Omental fat pad (tissue), 4 donors: ENCODE results near the gene STOX2. TPM values are rescaled to one million over a fixed set of nuclear protein-coding genes. Genes with fewer than 3 reads are reported as not detected.

Experiments
- ATAC-seq: fragments of 150-250 bp; one replicate; pipeline ENCODE4 v1.9.1; 2016; ENCODE audit warnings: mild to moderate bottlenecking, moderate library complexity; ENCODE audit not compliant: low FRiP score
- DNase-seq: peaks from one replicate; pipeline ENCODE4 v3.0.0-alpha.2; 2019; ENCODE audit warnings: low spot score
- total RNA-seq, 4 donors: library from RNA; depleted of rRNA; stranded (reverse); fragments of >200 nt; gene quantifications; one replicate each; pipeline ENCODE4 v1.1.0, GENCODE V29; 2016
- TF ChIP-seq, protein P1 (sequence below), 3 donors: fragments of 450-650 bp; IDR thresholded peaks; one replicate each; pipeline ENCODE4 v1.5.1; 2016 to 2017; ENCODE audit warnings: antibody characterized with exemption in 3 of 3, mild to moderate bottlenecking in 3 of 3, moderate library complexity in 2 of 3

STOX2 gene
- total RNA-seq, 4 donors from 2014 or later, result 1.3 to 20.8 (median 4.7) TPM

- TF ChIP-seq, protein P1, sequence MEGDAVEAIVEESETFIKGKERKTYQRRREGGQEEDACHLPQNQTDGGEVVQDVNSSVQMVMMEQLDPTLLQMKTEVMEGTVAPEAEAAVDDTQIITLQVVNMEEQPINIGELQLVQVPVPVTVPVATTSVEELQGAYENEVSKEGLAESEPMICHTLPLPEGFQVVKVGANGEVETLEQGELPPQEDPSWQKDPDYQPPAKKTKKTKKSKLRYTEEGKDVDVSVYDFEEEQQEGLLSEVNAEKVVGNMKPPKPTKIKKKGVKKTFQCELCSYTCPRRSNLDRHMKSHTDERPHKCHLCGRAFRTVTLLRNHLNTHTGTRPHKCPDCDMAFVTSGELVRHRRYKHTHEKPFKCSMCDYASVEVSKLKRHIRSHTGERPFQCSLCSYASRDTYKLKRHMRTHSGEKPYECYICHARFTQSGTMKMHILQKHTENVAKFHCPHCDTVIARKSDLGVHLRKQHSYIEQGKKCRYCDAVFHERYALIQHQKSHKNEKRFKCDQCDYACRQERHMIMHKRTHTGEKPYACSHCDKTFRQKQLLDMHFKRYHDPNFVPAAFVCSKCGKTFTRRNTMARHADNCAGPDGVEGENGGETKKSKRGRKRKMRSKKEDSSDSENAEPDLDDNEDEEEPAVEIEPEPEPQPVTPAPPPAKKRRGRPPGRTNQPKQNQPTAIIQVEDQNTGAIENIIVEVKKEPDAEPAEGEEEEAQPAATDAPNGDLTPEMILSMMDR (IDR thresholded peaks at IDR 0.05), result no peak
- ATAC-seq, result no peak
- DNase-seq, result no peak
These were observed 148.3 kb downstream of the STOX2 start for GRCh38 chr4:184053434-184053833.

DNA sequence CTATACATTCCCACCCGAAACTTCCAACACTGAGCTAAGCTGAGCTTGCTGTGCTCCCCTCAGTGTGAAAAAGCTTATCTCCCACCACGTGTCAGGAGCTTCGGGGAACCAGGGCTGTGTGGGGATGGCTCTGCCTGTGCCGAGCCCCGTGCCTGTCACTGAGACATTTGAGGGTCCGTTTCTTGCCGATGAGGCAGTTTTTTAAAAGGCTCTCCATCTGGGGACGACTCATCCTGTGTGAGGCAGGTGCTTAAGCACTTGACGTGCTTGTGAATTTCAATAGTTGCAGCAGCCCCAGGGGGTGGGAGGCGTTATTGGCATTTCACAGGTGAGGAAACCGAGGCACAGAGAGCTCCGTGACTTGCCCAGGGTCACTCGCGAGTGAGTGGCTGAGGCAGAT is 151.8 kb downstream of the STOX2 start:
- ATAC-seq (no peak), DNase-seq (no peak)
- TF ChIP-seq, protein P1 (IDR thresholded peaks at IDR 0.05), result no peak

GRCh38 chr4:184058026-184058425 is 152.9 kb downstream of the STOX2 start:
- ATAC-seq (no peak), DNase-seq (no peak)
- TF ChIP-seq, protein P1 (IDR thresholded peaks at IDR 0.05), result no peak

DNA sequence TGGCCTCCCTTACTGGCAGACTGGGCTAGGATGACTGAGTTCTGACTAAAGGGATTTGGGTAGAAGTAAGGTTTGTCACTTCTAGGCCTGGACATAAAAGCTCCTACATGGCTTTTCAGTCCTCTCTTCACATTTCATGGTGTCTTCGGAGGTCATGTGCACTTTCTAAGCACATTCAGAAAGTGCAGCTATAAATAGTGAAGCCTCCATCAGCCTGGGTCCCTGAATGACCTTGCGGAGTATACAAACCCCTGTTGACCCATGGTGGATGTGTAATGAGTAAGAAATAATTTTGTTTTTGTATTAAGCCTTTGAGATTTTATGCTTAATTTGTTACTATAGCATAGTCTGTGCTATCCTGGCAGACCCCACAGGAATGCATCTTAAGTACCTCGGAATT is 154.0 kb downstream of the STOX2 start:
- DNase-seq (no peak), ATAC-seq (no peak)
- TF ChIP-seq, protein P1 (IDR thresholded peaks at IDR 0.05), result no peak

GRCh38 chr4:184061582-184061981 is 156.5 kb downstream of the STOX2 start:
- ATAC-seq, result no peak
- TF ChIP-seq, protein P1 (IDR thresholded peaks at IDR 0.05), result no peak

DNA sequence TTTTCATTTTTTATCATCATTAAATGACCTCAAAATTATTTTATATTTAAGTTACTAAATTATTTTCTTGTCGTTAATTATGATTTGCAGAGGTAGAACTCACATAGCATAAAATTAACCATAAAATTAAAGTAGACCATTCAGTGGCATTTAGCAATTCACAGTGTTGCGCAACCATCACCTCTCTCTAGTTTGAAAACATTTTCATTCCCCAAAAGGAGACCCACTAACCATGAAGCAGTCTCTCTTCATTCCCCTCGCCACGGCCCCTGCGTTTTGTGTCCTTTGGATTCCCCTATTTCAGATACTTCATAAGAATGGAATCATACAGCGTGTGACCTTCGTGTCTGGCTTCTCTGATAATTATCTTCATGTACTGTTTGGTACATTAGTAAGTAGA is 157.7 kb downstream of the STOX2 start:
- DNase-seq, result no peak
- no peak for ATAC-seq
- TF ChIP-seq, protein P1 (IDR thresholded peaks at IDR 0.05), result no peak

More at GRCh38 chr4:184061582-184061981, 156.5 kb downstream of the STOX2 start:
- DNase-seq, result no peak

- TF ChIP-seq, protein P1 (IDR thresholded peaks at IDR 0.05), result no peak
- ATAC-seq (no peak), DNase-seq (no peak)
These were observed 159.8 kb downstream of the STOX2 start for GRCh38 chr4:184064877-184065276.
